HG02981 (cell line): ENCODE measurements around the gene TMEM51.
"Not testable (repeated sequence)": the region's sequence is repeated elsewhere in the genome, so short reads cannot be mapped to it uniquely, and the experiment has no call there.

ENCODE experiments used
- ATAC-seq: cut with Tn5 transposase; IDR thresholded peaks from one replicate; pipeline ENCODE4 v1.9.1; 2021; ENCODE audit warnings: mild to moderate bottlenecking, moderate library complexity; ENCODE audit not compliant: unreplicated experiment

The TMEM51 gene

GRCh38 chr1:15175324-15176094, 22.0 kb downstream of the TMEM51 start:
- not testable (repeated sequence) for ATAC-seq

GRCh38 chr1:15176120-15176519, 22.6 kb downstream of the TMEM51 start:
- ATAC-seq: peak; percentile 50

GRCh38 chr1:15176898-15177665, 23.5 kb downstream of the TMEM51 start:
- no peak for ATAC-seq

GRCh38 chr1:15177710-15178166, 24.2 kb downstream of the TMEM51 start:
- no peak for ATAC-seq

GRCh38 chr1:15178571-15179484, 25.3 kb downstream of the TMEM51 start:
- ATAC-seq: no peak

- no peak for ATAC-seq
These were observed 25.9 kb downstream of the TMEM51 start for GRCh38 chr1:15179485-15179883.

GRCh38 chr1:15180189-15180588, 26.6 kb downstream of the TMEM51 start:
- ATAC-seq: no peak

GRCh38 chr1:15180945-15181523, 27.5 kb downstream of the TMEM51 start:
- no peak for ATAC-seq

GRCh38 chr1:15181564-15181963, 28.0 kb downstream of the TMEM51 start:
- ATAC-seq: no peak

GRCh38 chr1:15184436-15185241, 31.1 kb downstream of the TMEM51 start:
- no peak for ATAC-seq

- ATAC-seq: no peak
These were observed 32.1 kb downstream of the TMEM51 start for GRCh38 chr1:15185617-15186016.

GRCh38 chr1:15186073-15186845, 32.7 kb downstream of the TMEM51 start:
- ATAC-seq: no peak

- no peak for ATAC-seq
These were observed 33.3 kb downstream of the TMEM51 start for GRCh38 chr1:15186846-15187151.

- no peak for ATAC-seq
These were observed 33.9 kb downstream of the TMEM51 start for GRCh38 chr1:15187175-15188129.

- no peak for ATAC-seq
These were observed 34.6 kb downstream of the TMEM51 start for GRCh38 chr1:15188130-15188524.

GRCh38 chr1:15188678-15189077, 35.1 kb downstream of the TMEM51 start:
- no peak for ATAC-seq

GRCh38 chr1:15189692-15190370, 36.3 kb downstream of the TMEM51 start:
- ATAC-seq: no peak

GRCh38 chr1:15191267-15191666, 37.7 kb downstream of the TMEM51 start:
- no peak for ATAC-seq
